ENCODE data around the gene AATK.

AATK gene

GRCh38 chr17:81194941-81195901, 29.2 kb upstream of the AATK start:
- DNase-seq: no peak

- DNase-seq: no peak
These were observed 28.3 kb upstream of the AATK start for GRCh38 chr17:81194225-81194760.

GRCh38 chr17:81193470-81194224, 27.6 kb upstream of the AATK start:
- DNase-seq: no peak

GRCh38 chr17:81193051-81193410, 27.0 kb upstream of the AATK start:
- DNase-seq: no peak

GRCh38 chr17:81192386-81193050, 26.5 kb upstream of the AATK start:
- no peak for DNase-seq

GRCh38 chr17:81191646-81192045, 25.6 kb upstream of the AATK start:
- DNase-seq: no peak

GRCh38 chr17:81191116-81191515, 25.1 kb upstream of the AATK start:
- DNase-seq: no peak

GRCh38 chr17:81190591-81190990, 24.6 kb upstream of the AATK start:
- DNase-seq: no peak

GRCh38 chr17:81189670-81190530, 23.9 kb upstream of the AATK start:
- no peak for DNase-seq

- no peak for DNase-seq
These were observed 23.0 kb upstream of the AATK start for GRCh38 chr17:81189016-81189415.

GRCh38 chr17:81188491-81188840, 22.4 kb upstream of the AATK start:
- no peak for DNase-seq

GRCh38 chr17:81187586-81188490, 21.8 kb upstream of the AATK start:
- DNase-seq: no peak

GRCh38 chr17:81187120-81187519, 21.1 kb upstream of the AATK start:
- no peak for DNase-seq

- no peak for DNase-seq
These were observed 20.2 kb upstream of the AATK start for GRCh38 chr17:81186203-81186602.

- no peak for DNase-seq
These were observed 18.5 kb upstream of the AATK start for GRCh38 chr17:81184555-81184954.

GRCh38 chr17:81183807-81184206, 17.8 kb upstream of the AATK start:
- DNase-seq: no peak

GRCh38 chr17:81183316-81183715, 17.3 kb upstream of the AATK start:
- no peak for DNase-seq

GRCh38 chr17:81182596-81182995, 16.6 kb upstream of the AATK start:
- DNase-seq: no peak

GRCh38 chr17:81181811-81182185, 15.8 kb upstream of the AATK start:
- no peak for DNase-seq

- no peak for DNase-seq
These were observed 15.1 kb upstream of the AATK start for GRCh38 chr17:81180836-81181810.
